Measurements from ENCODE around the gene AKAP9.

- TF ChIP-seq CTCF (IDR thresholded peaks at IDR 0.05; ENCODE audit: low read depth, low read length, missing input control) (no peak), RAD21 (IDR thresholded peaks at IDR 0.05) (no peak), REST (IDR thresholded peaks at IDR 0.05) (no peak), ATF3 (IDR thresholded peaks at IDR 0.05) (no peak), SP1 (IDR thresholded peaks at IDR 0.05) (no peak), GABPA (IDR thresholded peaks at IDR 0.05 in 1 of 2, conservative IDR thresholded peaks at IDR 0.05 in 1 of 2) (no peak), RXRA (IDR thresholded peaks at IDR 0.05) (no peak)
These were observed 27.1 kb upstream of the AKAP9 start for GRCh38 chr7:91913612-91914011.
